ENCODE data around the gene IMP4.

DNA sequence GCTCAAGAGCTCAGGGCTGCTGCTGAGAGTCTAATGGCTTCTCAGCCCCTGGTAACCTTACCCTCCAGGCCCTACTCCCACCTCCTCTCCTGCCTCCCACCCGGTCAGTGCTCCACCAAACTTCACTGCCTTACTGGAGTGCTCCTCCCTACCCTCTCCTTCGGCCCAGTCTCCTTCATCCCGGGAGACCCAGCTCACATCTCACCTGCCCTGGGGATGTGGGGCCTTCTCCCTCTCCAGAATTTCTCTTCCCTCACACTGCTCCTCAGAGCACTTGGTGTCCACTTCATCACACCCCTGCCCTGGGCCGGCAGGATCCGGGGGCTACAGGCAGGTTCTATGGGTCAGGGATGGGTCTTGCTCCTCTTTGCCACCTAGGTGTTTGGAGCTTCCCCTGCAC is 34.8 kb downstream of the IMP4 start:
- TF ChIP-seq GABPA (IDR thresholded peaks at IDR 0.05; ENCODE audit: low read depth, low read length) (no peak), GABPA (CRISPR knock-in tag; IDR thresholded peaks at IDR 0.05; ENCODE audit: low read depth) (no peak), RBAK (CRISPR knock-in tag; IDR thresholded peaks at IDR 0.05) (no peak)
